HG02970 (cell line): ENCODE measurements around the gene MYO1E.
"Not testable (repeated sequence)": the region's sequence is repeated elsewhere in the genome, so short reads cannot be mapped to it uniquely, and the experiment has no call there.

ENCODE experiments used
- ATAC-seq: cut with Tn5 transposase; IDR thresholded peaks from one replicate; pipeline ENCODE4 v1.9.1; 2021; ENCODE audit warnings: mild to moderate bottlenecking, moderate library complexity, moderate number of reproducible peaks; ENCODE audit not compliant: unreplicated experiment, low FRiP score

The MYO1E gene

DNA sequence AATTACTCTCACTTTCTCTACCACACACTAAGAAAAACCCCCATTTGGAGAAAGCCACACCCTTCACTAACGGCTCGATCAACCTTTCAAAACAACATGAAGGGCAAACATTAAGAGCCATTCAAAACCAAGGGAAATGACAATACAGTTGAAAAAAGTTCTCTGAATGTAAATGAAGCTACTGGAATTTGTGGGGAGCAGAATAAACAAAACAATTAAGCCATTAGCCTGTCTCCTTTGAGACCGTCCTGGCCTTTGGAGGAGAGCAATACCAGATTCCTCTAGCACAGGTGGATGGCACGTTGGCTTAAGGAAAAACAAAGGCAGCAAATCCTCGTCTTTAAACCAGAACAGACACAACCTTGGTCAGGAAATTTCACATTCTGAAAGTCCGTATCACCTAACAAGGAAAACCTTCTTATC is 18.7 kb downstream of the MYO1E start:
- ATAC-seq: no peak

DNA sequence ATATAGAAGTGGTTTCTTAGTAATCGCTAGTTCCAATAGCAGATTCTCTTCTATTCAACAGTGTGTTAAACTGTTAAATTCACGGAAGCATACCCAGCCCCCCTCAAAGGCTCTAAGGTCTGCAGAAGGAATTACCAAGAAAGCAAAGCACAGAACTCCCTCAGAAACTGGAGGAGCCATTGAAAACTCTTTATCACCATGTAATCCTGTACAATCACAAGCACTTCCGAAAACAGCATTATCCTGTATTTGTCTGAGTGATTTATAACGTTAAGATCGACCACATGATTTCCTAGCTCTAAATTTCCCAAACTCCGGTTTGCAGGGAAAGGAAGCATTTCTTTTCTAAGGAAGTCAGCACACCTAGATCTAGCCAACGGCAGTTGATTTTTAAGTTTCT is 20.0 kb downstream of the MYO1E start:
- ATAC-seq: no peak

GRCh38 chr15:59352189-59352588 is 20.5 kb downstream of the MYO1E start:
- ATAC-seq: no peak

DNA sequence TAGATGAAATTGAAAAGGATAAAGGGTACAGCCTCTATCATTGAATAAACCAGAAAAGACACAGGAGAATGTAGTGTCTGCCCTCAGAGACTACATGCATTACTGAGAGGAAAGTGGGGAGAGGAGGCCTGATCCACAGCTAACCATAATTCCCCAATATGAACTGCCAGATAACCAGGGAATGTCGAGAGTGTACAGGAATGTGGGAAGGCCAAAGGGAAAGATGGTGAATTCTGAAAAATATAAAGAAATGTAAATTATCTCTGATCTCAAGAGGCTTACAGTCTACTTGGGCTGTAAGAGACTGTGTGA is 22.3 kb downstream of the MYO1E start:
- no peak for ATAC-seq

DNA sequence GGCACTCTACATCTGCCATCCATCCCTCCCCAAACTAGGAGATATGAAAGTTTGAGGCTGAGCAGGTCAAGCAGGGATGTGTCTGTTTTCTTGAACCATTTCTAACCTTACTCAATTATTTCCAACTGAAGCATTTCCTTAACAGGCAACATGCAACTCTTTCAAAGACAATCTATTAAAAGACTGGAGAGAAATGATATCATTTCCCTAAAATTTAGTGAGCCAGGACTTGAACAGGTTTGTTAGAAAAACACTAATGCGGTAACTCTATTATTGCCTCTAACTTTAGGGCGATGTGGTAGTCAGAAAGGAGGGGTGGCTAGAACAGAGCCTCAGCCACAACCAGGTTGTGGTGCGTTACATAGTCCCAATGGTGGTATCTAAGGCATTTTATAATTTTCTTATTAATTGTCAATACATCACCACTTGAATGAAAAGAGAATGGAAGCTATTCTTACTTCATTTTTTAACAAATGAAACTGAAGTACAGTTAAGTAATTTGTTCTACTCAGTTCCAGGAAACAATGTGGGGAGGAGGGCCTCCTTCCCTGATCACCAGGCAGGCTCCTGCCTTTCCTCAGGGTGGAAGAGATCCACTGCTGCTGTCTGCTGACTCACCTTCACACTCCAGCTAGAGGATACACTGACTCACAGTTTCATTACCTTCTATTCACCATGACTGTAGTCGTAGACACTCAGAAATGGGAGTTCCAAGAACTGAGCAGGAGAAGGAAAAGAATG is 22.8 kb downstream of the MYO1E start:
- ATAC-seq: no peak

DNA sequence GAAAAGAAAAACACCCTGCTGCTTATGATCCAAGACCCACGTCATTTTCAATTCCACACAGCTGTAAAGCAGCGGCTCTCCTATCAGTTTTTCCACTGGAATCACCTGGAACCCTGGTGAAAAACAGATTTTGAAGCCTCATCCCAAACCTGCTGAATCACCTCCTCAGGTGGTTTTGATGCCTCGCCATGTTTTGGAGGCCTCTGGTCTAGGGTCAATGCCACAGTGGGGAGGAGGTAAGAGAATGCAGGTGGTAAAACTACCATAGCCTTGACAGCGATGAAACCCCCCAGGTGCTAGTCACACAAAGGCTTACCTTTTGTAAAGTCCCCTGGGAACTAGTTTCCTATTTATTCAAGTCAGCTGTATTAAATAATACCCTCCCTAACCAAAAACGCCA is 24.8 kb downstream of the MYO1E start:
- ATAC-seq: no peak

GRCh38 chr15:59346951-59347350 is 25.7 kb downstream of the MYO1E start:
- ATAC-seq: no peak

DNA sequence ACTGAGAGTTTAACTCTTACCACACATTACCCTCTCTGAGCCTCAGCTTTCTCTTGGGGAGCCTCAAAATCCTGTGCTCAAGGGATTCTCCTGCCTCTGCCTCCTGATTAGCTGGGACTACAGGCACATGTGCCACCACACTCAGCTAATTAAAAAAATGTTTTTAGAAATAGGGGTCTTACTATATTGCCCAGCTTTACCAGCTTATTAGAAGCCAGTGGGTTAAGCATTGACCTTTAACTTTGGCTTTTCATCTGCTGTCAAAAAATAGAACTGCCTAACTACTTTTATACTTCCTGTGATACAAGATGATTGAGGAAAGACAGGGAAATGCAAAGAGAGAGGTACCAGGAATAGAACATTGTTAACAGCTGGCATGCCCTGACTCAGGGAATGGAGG is 27.3 kb downstream of the MYO1E start:
- no peak for ATAC-seq

GRCh38 chr15:59344311-59344710 is 28.4 kb downstream of the MYO1E start:
- ATAC-seq: no peak

DNA sequence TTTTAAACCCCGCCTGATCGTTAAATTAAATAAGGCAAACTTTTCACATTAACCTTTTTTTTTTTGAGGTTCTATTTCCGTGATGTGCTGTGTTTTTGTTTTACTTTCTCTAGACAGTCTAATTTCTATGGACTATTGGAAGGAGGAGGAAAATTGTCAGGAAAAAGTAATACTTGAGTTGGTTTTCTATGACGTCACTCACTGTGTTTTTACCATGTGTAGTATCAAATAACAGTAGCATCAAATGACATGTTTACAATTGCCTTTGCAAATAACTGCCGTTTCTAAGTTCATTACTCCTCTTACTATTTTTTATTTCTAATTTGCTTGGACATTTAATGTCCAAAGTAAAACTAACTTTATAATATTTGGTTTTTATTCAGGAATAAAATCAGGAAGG is 32.3 kb downstream of the MYO1E start:
- no peak for ATAC-seq

GRCh38 chr15:59339252-59339672 is 33.4 kb downstream of the MYO1E start:
- no peak for ATAC-seq

- ATAC-seq: no peak
Measured at GRCh38 chr15:59338414-59338813, 34.3 kb downstream of the MYO1E start.

DNA sequence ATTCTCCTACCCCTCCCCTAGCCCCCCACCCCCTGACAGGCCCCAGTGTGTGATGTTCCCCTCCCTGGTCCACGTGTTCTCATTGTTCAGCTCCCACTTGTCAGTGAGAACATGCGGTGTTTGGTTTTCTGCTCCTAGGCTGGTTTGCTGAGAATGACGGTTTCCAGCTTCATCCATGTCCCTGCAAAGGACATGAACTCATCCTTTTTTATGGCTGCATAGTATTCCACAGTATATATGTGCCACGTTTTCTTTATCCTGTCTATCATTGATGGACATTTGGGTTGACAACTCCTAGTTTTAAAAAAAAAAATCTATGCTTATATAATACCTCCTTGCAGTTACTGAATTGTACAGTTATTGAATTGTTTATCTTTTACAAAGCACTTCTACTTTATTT is 35.9 kb downstream of the MYO1E start:
- ATAC-seq: not testable (repeated sequence)

GRCh38 chr15:59335207-59335786 is 37.4 kb downstream of the MYO1E start:
- ATAC-seq: no peak

DNA sequence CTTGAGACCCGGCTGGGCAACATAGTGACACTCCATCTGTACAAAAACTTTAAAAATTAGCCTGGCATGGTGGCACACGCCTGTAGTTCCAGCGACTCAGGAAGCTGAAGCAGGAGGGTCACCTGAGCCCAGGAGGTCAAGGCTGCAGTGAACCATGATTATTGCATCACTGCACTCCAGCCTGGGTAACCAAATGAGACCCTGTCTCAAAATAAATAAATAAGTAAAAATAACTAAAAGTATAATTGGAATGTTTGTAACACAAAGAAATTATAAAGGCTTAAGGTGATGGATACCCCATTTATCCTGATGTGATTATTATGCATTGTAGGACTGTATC is 38.6 kb downstream of the MYO1E start:
- ATAC-seq: no peak

GRCh38 chr15:59333401-59334075 is 39.1 kb downstream of the MYO1E start:
- ATAC-seq: no peak

- ATAC-seq: no peak
Measured at GRCh38 chr15:59332009-59332408, 40.7 kb downstream of the MYO1E start.

- no peak for ATAC-seq
Measured at GRCh38 chr15:59330649-59331048, 42.0 kb downstream of the MYO1E start.

DNA sequence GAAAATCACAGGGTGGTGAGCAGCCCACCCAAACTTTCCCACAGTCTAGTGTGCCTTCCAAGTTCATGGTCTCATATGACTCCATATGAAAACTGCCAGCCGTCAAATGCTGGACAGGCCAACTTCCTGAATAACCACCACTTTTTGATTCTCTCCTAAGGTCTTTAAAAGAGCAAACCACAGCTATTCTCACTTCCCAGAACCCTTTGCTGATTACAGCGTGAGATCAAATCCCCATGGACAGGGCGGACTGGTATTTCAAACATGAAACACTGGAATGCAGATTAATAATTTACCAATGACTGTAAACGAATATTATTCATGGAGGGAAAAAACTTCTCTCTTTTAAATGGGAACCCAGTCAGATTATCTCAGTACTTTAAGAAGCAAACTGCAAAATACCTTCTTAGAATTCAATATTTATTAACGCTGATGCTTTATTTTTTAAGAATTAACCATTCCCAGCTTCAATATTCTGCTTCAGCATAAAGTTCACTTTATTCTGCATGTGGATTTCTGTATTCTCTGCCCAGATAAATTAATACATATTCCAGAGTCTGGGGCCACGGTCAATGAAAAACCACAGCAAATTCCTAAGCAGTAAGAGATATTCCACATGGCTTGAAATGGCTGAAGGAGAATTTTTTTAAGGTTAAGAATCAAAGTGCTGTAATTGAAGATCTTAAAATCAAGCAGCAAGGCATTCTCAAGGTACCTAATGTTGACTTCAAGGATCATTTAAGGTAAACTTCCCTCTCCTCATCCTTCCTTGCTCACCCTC is 42.9 kb downstream of the MYO1E start:
- no peak for ATAC-seq

DNA sequence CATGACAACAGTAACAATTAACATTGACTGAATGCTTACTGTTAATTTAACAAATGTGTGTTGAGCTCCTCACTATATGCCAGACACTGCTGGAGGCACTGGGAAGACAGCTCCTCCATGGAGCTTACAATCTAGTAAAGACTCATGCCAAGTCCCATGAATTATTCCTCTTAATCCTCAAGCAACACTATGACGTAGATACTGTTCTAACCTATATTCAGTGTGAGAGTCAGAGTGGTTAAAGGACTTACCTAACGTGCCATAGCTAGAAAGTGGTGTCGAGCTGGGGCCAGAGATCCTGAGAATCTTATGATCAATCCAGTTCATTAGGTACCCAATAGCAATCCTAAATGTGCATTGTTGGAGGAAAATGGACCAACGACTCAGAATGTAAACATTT is 43.6 kb downstream of the MYO1E start:
- no peak for ATAC-seq

DNA sequence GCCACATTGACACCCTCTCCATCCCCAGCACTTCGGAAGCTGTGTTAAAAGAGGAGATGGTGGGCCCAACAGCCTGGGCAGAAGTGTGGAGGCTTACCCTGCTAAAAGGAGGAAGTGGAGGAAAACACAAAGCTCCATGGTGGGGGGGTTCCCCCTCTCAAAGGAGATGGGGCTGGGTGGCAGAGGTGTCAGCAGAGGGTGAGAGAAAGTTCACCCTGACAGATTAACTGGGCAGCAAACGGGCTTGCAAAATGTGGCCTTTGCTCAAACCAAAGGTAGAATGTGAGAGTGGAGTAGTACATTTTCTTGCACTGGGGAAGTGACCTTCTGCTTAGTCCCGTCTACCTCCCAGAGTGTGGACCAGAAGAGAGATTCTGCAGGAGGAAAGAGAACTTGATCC is 44.7 kb downstream of the MYO1E start:
- no peak for ATAC-seq
